Fibroblast of lung (primary cell): ENCODE data around the gene SELENOO. TPM values are rescaled to one million over a fixed set of nuclear protein-coding genes. Genes with fewer than 3 reads are reported as not detected.

Experiments used
- DNase-seq, 2 donors: peaks; one replicate each; pipeline versions ENCODE4 v3.0.0 to v3.0.0-alpha.2; 2010; ENCODE audit warnings: low read depth in 2 of 2
- H2AFZ ChIP-seq: 2 replicates; pipeline ENCODE4 v1.5.1; 2012; ENCODE audit warnings: low read length, control low read depth, inconsistent platforms
- H3K27ac ChIP-seq: 2 replicates; pipeline ENCODE4 v1.5.1; 2011; ENCODE audit warnings: low read length, control low read depth; ENCODE audit not compliant: insufficient read depth
- H3K27me3 ChIP-seq: 2 replicates; pipeline ENCODE4 v1.5.1; 2011; ENCODE audit warnings: mild to moderate bottlenecking, low read length; ENCODE audit not compliant: control insufficient read depth, insufficient read depth
- H3K36me3 ChIP-seq: 2 replicates; pipeline ENCODE4 v1.5.1; 2011; ENCODE audit warnings: low read length; ENCODE audit not compliant: control insufficient read depth, insufficient read depth
- H3K4me1 ChIP-seq: 2 replicates; pipeline ENCODE4 v1.5.1; 2011; ENCODE audit warnings: low read length; ENCODE audit not compliant: control insufficient read depth, insufficient read depth; ENCODE audit errors: extremely low read depth
- H3K4me2 ChIP-seq: 2 replicates; pipeline ENCODE4 v1.5.1; 2011; ENCODE audit warnings: low read length, control low read depth; ENCODE audit not compliant: insufficient read depth; ENCODE audit errors: extremely low read depth
- H3K4me3 ChIP-seq, 4 experiments: fragments of 200-600 bp in 1 of 4; sonication (generic) in 1 of 4; replicated peaks in 1 of 4; 2 replicates each; pipeline ENCODE4 v1.5.1; 2011 to 2016; ENCODE audit warnings: low read length in 4 of 4, low read depth in 3 of 4, mild to moderate bottlenecking in 3 of 4, control low read depth in 2 of 4, inconsistent platforms in 1 of 4, mixed read lengths in 1 of 4; ENCODE audit not compliant: insufficient read depth in 1 of 4; ENCODE audit errors: control extremely low read depth in 1 of 4
- H3K79me2 ChIP-seq: 2 replicates; pipeline ENCODE4 v1.5.1; 2012; ENCODE audit warnings: mild to moderate bottlenecking, low read length, inconsistent platforms; ENCODE audit not compliant: control insufficient read depth, insufficient read depth
- H3K9ac ChIP-seq: 2 replicates; pipeline ENCODE4 v1.5.1; 2011; ENCODE audit warnings: mild to moderate bottlenecking, low read length, control low read depth; ENCODE audit not compliant: insufficient read depth
- H3K9me3 ChIP-seq: 2 replicates; pipeline ENCODE4 v1.5.1; 2012; ENCODE audit warnings: low read depth, low read length; ENCODE audit not compliant: control insufficient read depth, insufficient read depth
- H4K20me1 ChIP-seq: 2 replicates; pipeline ENCODE4 v1.5.1; 2011; ENCODE audit warnings: low read length; ENCODE audit not compliant: control insufficient read depth, insufficient read depth; ENCODE audit errors: extremely low read depth
- CTCF ChIP-seq, 2 donors: IDR thresholded peaks in 1 of 2; conservative IDR thresholded peaks in 1 of 2; 1 replicate in 1 of 2; 2 replicates in 1 of 2; pipeline ENCODE4 v1.5.1; 2011 to 2012; ENCODE audit warnings: low read length in 2 of 2, control low read depth in 1 of 2, inconsistent platforms in 1 of 2, low read depth in 1 of 2, mild to moderate bottlenecking in 1 of 2
- EZH2 ChIP-seq: IDR thresholded peaks from 2 replicates; pipeline ENCODE4 v1.5.1; 2012; ENCODE audit warnings: low read length, control low read depth, mild to moderate bottlenecking; ENCODE audit errors: missing control alignments
- polyA plus RNA-seq, 2 donors: library from polyadenylated mRNA; depleted of rRNA in 1 of 2; stranded (reverse) in 1 of 2; unstranded in 1 of 2; fragments of >200 nt; gene quantifications; 2 replicates each; pipeline ENCODE4 v1.2.1, GENCODE V29; 2011 to 2012; ENCODE audit warnings: missing spikeins in 1 of 2
- total RNA-seq: library from RNA; depleted of rRNA; stranded (reverse); fragments of >200 nt; gene quantifications from 2 replicates; pipeline ENCODE4 v1.2.1, GENCODE V29; 2014

Gene SELENOO
- total and polyA plus RNA-seq, 2 donors (not counting 1 experiment from before 2014, with no cell fraction given), result 8.3 to 20.1 TPM

- Histone ChIP-seq H2AFZ (no peak overlapping the region), H3K27me3 (no peaks in the 10 kb centered on the region), H3K9me3 (no peaks in the 10 kb centered on the region), H3K9ac (no peak overlapping the region), H3K4me2 (no peak overlapping the region), H3K36me3 (peaks cover 54% of the 10 kb centered on the region), H3K4me3 (no peak overlapping the region), H3K79me2 (no peaks in the 10 kb centered on the region), H3K4me1 (no peaks in the 10 kb centered on the region), H4K20me1 (no peaks in the 10 kb centered on the region), H3K27ac (no peak overlapping the region)
- no peak for DNase-seq
- no peak for TF ChIP-seq CTCF (conservative IDR thresholded peaks at IDR 0.05 in 1 of 2, IDR thresholded peaks at IDR 0.05 in 1 of 2; ENCODE audit: low read depth in 1 of 2, low read length in 2 of 2)
- TF ChIP-seq EZH2, result no peak
Observed at GRCh38 chr22:50222508-50222907, 21.7 kb downstream of the SELENOO start.

DNA sequence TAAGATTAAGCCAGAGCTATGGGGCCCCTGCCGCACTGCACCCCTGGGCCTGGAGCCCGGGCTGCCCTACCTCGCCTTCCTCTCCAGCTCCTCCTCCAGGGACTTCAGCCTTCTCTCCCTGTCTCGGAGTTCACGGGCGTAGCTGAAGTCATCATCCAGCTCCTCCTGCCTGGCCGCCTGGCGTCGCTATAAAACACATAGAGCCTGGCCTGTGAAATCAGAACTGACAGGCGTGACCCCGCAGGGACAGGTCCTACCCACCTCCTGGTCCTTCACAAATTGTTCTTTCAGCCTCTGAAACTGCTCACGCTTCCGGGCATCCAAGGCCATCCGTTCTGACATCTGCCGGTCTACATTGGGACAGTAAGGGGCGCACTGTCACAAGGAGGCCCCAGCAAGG, 23.3 kb downstream of the SELENOO start:
- H2AFZ ChIP-seq, result no peak overlapping the region
- H3K4me1 ChIP-seq, result no peaks in the 10 kb centered on the region
- TF ChIP-seq CTCF (conservative IDR thresholded peaks at IDR 0.05 in 1 of 2, IDR thresholded peaks at IDR 0.05 in 1 of 2; ENCODE audit: low read depth in 1 of 2, low read length in 2 of 2), result no peak
- TF ChIP-seq EZH2, result no peak
- no peak for DNase-seq
- peaks cover 43% of the 10 kb centered on the region for H3K36me3 ChIP-seq
- H3K79me2 ChIP-seq, result no peaks in the 10 kb centered on the region
- H3K4me3 ChIP-seq, result no peak overlapping the region
- no peaks in the 10 kb centered on the region for H3K27me3 ChIP-seq
- no peaks in the 10 kb centered on the region for H3K9me3 ChIP-seq
- H3K9ac ChIP-seq, result no peak overlapping the region
- no peak overlapping the region for H3K27ac ChIP-seq
- no peak overlapping the region for H3K4me2 ChIP-seq
- H4K20me1 ChIP-seq, result no peaks in the 10 kb centered on the region

GRCh38 chr22:50225200-50225969, 24.6 kb downstream of the SELENOO start:
- no peak for DNase-seq
- Histone ChIP-seq H3K9me3 (no peaks in the 10 kb centered on the region), H4K20me1 (no peaks in the 10 kb centered on the region), H2AFZ (no peak overlapping the region), H3K4me2 (no peak overlapping the region), H3K4me3 (no peak overlapping the region), H3K27me3 (no peaks in the 10 kb centered on the region), H3K36me3 (peaks cover 37% of the 10 kb centered on the region), H3K27ac (no peak overlapping the region), H3K9ac (no peak overlapping the region), H3K79me2 (no peaks in the 10 kb centered on the region), H3K4me1 (no peaks in the 10 kb centered on the region)
- TF ChIP-seq EZH2 (no peak), CTCF (conservative IDR thresholded peaks at IDR 0.05 in 1 of 2, IDR thresholded peaks at IDR 0.05 in 1 of 2; ENCODE audit: low read depth in 1 of 2, low read length in 2 of 2) (no peak)
